ENCODE results near the gene TRMT10B.
A peak's percentile ranks its signal among the peaks of the same experiment; 100 is the strongest.
"Not testable (repeated sequence)": the region's sequence is repeated elsewhere in the genome, so short reads cannot be mapped to it uniquely, and the experiment has no call there.

Gene TRMT10B

DNA sequence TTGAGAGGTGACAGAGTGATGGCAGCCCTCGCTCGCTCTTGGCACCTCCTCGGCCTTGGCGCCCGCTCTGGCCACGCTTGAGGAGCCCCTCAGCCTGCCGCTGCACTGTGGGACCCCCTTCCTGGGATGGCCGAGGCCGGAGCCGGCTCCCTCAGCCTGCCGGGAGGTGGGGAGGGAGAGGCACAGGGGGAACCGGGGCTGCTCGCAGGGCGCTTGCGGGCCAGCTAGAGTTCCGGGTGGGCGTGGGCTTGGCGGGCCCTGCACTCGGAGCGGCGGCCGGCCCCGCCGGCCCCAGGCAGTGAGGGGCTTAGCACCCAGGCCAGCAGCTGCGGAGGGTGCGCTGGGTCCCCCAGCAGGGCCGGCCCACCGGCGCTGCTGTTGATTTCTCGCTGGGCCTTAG lies 1.9 kb upstream of the TRMT10B start:
- DNase-seq (ENCODE audit: low spot score): not testable (repeated sequence)

DNA sequence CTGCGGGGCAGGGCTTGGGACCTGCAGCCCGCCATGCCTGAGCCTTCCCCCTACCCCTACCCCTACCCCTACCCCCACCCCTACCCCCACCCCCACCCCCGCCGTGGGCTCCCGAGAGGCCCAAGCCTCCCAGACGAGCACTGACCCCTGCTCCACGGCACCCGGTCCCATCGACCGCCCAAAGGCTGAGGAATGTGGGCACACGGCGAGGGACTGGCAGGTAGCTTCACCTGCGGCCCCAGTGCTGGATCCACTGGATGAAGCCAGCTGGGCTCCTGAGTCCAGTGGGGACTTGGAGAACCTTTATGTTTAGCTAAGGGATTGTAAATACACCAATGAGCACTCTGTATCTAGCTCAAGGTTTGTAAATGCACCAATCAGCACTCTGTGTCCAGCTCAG lies 1.5 kb upstream of the TRMT10B start:
- not testable (repeated sequence) for DNase-seq (ENCODE audit: low spot score)

GRCh38 chr9:37752642-37753488 lies 740 bp upstream of the TRMT10B start:
- no peak for DNase-seq (ENCODE audit: low spot score)

GRCh38 chr9:37758747-37759146 lies 5.1 kb downstream of the TRMT10B start:
- DNase-seq (ENCODE audit: low spot score): no peak

DNA sequence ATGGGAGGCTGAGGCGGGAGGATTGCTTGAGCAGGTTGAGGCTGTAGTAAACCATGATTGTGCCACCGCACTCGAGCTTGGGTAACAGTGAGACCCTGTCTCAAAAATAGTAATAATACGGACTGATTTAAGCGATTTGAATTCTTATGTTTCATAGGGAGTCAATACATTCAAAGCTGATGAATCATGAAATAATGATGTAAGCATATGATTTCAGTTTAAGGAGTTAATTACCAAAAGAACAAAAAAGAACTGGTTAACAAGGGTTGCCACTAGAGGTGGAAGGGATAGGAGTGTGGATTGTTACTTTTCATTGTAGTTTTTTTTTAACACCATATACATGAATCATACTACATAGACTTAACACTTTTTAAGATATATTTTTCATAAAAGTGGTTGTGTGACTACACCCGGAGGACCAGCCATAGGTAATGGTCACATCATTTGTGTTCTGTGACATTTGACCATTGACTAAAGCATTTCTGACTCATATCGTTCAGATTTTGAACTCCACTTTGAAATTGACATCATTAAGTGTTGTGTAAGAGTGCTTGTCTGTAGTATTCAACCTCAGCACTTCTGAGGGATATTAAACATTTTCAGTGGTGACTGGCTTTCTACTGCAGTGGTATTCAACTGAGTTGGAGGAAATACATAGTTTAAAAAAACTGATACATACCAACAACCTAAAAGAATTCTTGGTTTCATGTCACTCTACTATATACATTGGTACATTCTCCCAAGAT lies 7.0 kb downstream of the TRMT10B start:
- DNase-seq (ENCODE audit: low spot score): no peak

- DNase-seq (ENCODE audit: low spot score): no peak
Observed at GRCh38 chr9:37761511-37761910, 7.9 kb downstream of the TRMT10B start.

GRCh38 chr9:37765263-37765662 lies 11.7 kb downstream of the TRMT10B start:
- DNase-seq (ENCODE audit: low spot score): not testable (repeated sequence)

DNA sequence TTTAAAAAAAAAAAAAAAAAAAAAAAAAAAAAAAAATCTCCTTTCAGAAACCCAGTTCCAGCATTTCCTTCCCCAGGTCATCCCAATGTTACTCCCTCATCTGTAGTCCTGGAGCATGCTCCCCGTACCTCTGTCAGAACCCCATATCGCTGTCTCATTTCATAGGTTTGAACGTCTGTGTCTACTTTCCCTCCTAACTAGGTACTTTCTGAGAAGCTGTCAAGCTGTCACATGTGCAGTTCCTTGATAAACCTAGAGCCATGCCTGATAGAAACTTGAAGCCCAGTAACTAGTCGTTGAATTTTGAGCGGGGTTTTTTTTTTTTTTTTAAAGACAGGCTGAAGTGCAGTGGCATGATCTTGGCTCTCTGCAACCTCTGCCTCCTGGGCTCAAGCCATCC lies 15.7 kb downstream of the TRMT10B start:
- DNase-seq (ENCODE audit: low spot score): no peak

- no peak for DNase-seq (ENCODE audit: low spot score)
Observed at GRCh38 chr9:37769995-37770394, 16.4 kb downstream of the TRMT10B start.

GRCh38 chr9:37775216-37775919 lies 21.8 kb downstream of the TRMT10B start:
- no peak for DNase-seq (ENCODE audit: low spot score)

DNA sequence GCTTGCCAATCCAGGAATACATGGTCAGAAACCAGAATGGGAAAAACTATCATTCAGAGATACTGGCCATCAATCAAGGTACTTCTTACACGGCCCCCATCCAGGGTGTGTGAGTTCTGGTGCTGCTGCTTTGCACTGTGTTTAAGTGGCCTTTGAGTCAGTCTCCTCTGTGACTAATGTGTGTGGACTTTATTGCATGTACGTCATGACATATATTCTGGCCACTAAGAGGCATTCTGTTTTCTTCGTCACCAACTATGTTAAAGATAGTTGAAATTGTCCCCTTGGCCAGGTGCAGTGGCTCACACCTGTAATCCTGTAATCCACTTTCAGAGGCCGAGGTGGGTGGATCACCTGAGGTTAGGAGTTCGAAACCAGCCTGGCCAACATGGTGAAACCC lies 22.7 kb downstream of the TRMT10B start:
- no peak for DNase-seq (ENCODE audit: low spot score)

DNA sequence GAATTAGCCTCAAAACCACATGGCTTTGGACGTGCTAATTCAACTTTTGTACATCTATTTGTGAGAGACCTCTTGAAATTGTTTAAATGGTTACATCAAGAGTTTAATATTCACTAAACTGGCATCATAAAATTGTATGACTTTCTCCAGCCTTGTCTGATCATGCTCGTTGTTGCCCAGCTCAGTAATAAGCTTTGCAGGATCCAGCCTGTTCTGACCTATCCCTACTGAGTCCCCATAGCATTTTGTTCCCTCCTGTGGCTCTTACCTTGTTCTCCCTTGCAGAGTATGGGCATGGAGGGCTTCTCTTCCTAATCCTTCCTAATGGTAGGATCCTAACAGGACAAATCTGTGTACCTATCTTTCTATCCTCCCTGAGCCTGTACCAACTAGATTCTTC lies 24.9 kb downstream of the TRMT10B start:
- DNase-seq (ENCODE audit: low spot score): no peak

DNA sequence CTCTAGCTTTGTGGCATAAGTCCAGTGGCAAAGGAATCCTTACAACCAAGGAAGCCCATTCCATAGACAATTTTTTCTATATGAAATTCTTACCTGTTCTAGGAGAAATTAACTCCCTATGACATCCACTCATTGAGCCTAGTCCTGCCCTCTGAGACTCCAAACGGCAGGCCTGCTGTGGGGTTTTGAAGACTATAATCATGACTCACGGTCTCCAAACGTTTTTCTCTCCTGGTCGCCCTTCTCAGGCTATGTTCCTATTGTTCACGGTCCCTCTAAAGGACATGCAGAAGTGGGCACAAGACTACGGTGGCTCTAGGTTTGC lies 30.6 kb downstream of the TRMT10B start:
- DNase-seq (ENCODE audit: low spot score): no peak

DNA sequence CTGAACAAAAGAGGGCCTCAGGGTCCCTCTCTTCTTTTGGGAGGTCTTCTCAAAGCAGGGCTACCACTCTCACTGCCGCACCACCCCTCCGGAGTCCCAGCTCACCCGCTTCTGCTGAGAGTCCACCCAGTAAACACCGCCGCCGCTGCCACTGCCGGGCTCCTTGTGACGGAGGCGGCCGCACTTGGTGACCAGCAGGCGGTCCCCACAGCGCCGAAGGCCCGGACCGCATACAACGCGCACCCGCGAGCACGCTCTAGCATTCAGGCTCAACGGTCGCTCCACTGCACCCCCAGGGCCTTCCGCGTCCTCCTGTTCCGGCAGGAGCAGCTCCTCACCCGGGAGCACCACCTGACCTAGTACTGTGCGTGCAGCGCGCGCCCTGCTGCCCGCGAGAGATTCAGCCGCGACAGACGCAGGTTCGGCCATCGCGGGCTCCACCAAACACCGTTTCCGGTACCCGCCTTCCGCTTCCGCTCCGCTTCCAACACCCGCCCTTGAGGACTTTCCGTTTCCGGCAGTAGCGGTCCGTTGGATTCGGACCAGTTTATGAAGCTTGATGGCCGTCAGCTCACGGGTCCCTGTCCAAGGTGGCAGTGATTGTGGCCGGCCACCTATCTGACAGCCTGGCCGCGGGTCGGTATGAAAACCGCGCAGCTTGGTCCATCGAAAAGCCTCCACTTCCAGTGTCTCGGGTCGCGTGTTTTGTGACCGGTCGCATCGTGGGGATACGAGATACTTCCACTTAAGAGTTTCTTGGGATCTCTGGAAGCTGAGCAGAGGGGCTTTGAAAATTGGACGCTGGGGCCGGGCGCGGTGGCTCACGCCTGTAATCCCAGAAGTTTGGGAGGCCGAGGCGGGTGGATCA lies 31.2 kb downstream of the TRMT10B start, which contains the start of gene EXOSC3:
EXOSC3 (minus strand) TSS at position 449 of the 868 bp plus-strand sequence; CDS start at position 429, 20 bp downstream.
- DNase-seq (ENCODE audit: low spot score): peak; percentile 92

DNA sequence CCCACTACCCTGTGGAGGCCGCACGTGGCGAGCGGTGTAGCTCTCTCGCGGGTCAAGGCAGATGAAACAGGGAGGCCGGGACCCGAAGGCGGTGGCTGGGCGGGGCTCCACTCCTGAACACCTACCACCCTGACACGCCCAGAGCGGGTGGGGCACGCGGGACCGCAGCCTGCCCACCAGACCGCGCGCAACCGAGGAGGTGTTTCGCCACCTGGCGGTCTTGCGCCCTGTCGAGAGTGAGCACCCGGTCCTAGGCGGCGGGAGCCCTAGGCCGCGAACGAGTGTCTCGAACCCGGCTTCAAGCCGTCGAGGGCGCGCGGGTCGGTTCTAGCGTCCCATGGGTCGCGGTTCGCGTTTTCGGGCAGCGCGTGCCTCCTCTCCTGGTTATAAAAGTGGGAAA lies 33.5 kb downstream of the TRMT10B start:
- no peak for DNase-seq (ENCODE audit: low spot score)

DNA sequence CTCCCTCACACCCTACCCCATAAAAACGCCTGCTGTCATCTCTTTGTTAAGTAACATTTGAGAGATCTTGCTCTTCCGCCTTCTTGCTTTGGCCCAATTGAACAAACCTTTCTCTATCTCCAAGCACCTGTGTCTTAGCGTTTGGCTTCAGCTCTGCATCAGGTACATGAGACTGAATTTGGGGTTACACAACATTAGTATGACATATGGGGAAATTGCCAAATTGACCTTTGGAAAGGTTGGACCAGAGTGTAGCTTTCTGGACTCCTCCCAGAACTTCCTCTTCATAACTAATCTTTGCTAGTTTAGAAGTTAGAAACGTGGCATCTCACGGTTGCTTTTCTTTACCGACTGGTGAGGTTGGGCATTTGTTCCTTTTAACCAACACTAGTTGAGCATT lies 34.7 kb downstream of the TRMT10B start:
- DNase-seq (ENCODE audit: low spot score): no peak

- no peak for DNase-seq (ENCODE audit: low spot score)
Observed at GRCh38 chr9:37790096-37790495, 36.5 kb downstream of the TRMT10B start.

DNA sequence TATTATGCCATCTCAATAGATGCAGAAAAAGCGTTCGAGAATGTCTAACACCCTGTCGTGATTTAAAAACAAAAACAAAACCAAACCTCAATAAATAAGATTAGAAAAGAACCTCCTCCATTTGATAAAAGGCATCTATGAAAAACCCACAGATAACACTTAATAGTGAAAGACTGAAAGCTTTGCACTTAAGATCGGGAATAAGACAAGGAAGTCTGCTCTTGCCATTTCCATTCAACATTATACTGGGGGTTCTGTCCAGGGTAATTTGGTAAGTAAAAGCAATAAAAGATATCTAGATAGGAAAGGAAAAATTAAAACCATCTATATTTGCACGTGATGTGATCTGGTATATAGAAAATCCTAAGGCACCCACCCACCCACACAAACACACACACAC lies 38.5 kb downstream of the TRMT10B start:
- no peak for DNase-seq (ENCODE audit: low spot score)

- DNase-seq (ENCODE audit: low spot score): no peak
Observed at GRCh38 chr9:37796232-37796631, 42.6 kb downstream of the TRMT10B start.

GRCh38 chr9:37798677-37799076 lies 45.1 kb downstream of the TRMT10B start:
- DNase-seq (ENCODE audit: low spot score): no peak

GRCh38 chr9:37800631-37801286 lies 47.2 kb downstream of the TRMT10B start, which contains the start of gene DCAF10:
TSS of gene DCAF10 (plus strand) at chr9:37800797. CDS start at chr9:37800867, 70 bp downstream.
- DNase-seq (ENCODE audit: low spot score): peak; percentile 95
